Colonic mucosa (tissue), 4 donors: Measurements from ENCODE around the gene ERI3. TPM values are rescaled to one million over a fixed set of nuclear protein-coding genes. Genes with fewer than 3 reads are reported as not detected.

Experiments
- DNase-seq: peaks from one replicate; pipeline ENCODE4 v3.0.0-alpha.2; 2020
- H3K27ac ChIP-seq: fragments of 200-600 bp; one replicate; pipeline ENCODE4 v1.8.0; 2021
- H3K27me3 ChIP-seq: fragments of 200-600 bp; one replicate; pipeline ENCODE4 v1.8.0; 2021
- H3K36me3 ChIP-seq: fragments of 200-600 bp; one replicate; pipeline ENCODE4 v1.8.0; 2021
- H3K4me1 ChIP-seq: fragments of 200-600 bp; one replicate; pipeline ENCODE4 v1.8.0; 2021; ENCODE audit warnings: mild to moderate bottlenecking
- H3K4me3 ChIP-seq: fragments of 200-600 bp; one replicate; pipeline ENCODE4 v1.8.0; 2021
- H3K9ac ChIP-seq, 2 donors: one replicate each; pipeline ENCODE4 v1.7.0; 2013; ENCODE audit warnings: control low read depth in 2 of 2, low read depth in 2 of 2, low read length in 2 of 2
- H3K9me3 ChIP-seq: fragments of 200-600 bp; one replicate; pipeline ENCODE4 v1.8.0; 2021
- CTCF ChIP-seq: fragments of 200-600 bp; IDR thresholded peaks from one replicate; pipeline ENCODE4 v1.8.0; 2022; ENCODE audit warnings: antibody characterized with exemption, mild to moderate bottlenecking
- intact Hi-C: fragments of 100-400 bp; cut with DNase I; formaldehyde crosslinking; loops from one replicate; pipeline ENCODE4 v1.14.1; 2022
- total RNA-seq, 2 donors: library from RNA; stranded (reverse); fragmentation: NEBNext Ultra II Directional in 1 of 2; extraction: Animal tissue kit (Norgen Biotek cat#: 25700) in 1 of 2; gene quantifications; one replicate each; pipeline ENCODE4 v1.2.1, GENCODE V29; 2021
- donor health status: healthy.
- donor health status: DM: no; HTN: no; CAD: no.
- donor health status: DM: no; HTN: no; CAD: no.

ERI3 gene
- total RNA-seq, 2 donors from 2014 or later = 29.7 to 58.2 TPM

GRCh38 chr1:44347280-44347679, 7.8 kb downstream of the ERI3 start:
- intact Hi-C loops = no loop called here
- Histone ChIP-seq H3K27me3 (no peaks in the 10 kb centered on the region), H3K4me3 (no peak overlapping the region), H3K9me3 (no peaks in the 10 kb centered on the region), H3K27ac (no peak overlapping the region), H3K4me1 (no peaks in the 10 kb centered on the region), H3K36me3 (no peaks in the 10 kb centered on the region), H3K9ac (no peak overlapping the region)
- TF ChIP-seq CTCF = no peak
- no peak for DNase-seq

- intact Hi-C loops = no loop called here
- Histone ChIP-seq H3K36me3 (no peaks in the 10 kb centered on the region), H3K27ac (no peak overlapping the region), H3K4me1 (no peaks in the 10 kb centered on the region), H3K9me3 (no peaks in the 10 kb centered on the region), H3K27me3 (no peaks in the 10 kb centered on the region), H3K9ac (no peak overlapping the region), H3K4me3 (no peak overlapping the region)
- DNase-seq = no peak
- no peak for TF ChIP-seq CTCF
Observed at GRCh38 chr1:44346878-44347277, 8.2 kb downstream of the ERI3 start.

GRCh38 chr1:44346184-44346583, 8.9 kb downstream of the ERI3 start:
- Histone ChIP-seq H3K4me1 (no peaks in the 10 kb centered on the region), H3K4me3 (no peak overlapping the region), H3K9me3 (no peaks in the 10 kb centered on the region), H3K36me3 (no peaks in the 10 kb centered on the region), H3K27me3 (no peaks in the 10 kb centered on the region), H3K9ac (no peak overlapping the region), H3K27ac (no peak overlapping the region)
- intact Hi-C loops = no loop called here
- no peak for DNase-seq
- no peak for TF ChIP-seq CTCF

GRCh38 chr1:44345187-44345775, 9.8 kb downstream of the ERI3 start:
- intact Hi-C loops = no loop called here
- H3K9ac ChIP-seq = no peak overlapping the region
- no peaks in the 10 kb centered on the region for H3K27me3 ChIP-seq
- no peaks in the 10 kb centered on the region for H3K4me1 ChIP-seq
- no peak for DNase-seq
- no peaks in the 10 kb centered on the region for H3K9me3 ChIP-seq
- no peak overlapping the region for H3K27ac ChIP-seq
- no peaks in the 10 kb centered on the region for H3K36me3 ChIP-seq
- H3K4me3 ChIP-seq = no peak overlapping the region
- no peak for TF ChIP-seq CTCF

- H3K4me1 ChIP-seq = no peaks in the 10 kb centered on the region
- no peaks in the 10 kb centered on the region for H3K27me3 ChIP-seq
- H3K4me3 ChIP-seq = no peak overlapping the region
- no peak overlapping the region for H3K9ac ChIP-seq
- TF ChIP-seq CTCF = no peak
- no peaks in the 10 kb centered on the region for H3K36me3 ChIP-seq
- DNase-seq = no peak
- intact Hi-C loops = no loop called here
- H3K27ac ChIP-seq = no peak overlapping the region
- no peaks in the 10 kb centered on the region for H3K9me3 ChIP-seq
Observed at GRCh38 chr1:44339731-44340130, 15.3 kb downstream of the ERI3 start.
